ENCODE measurements around the gene PBLD.

PBLD gene

DNA sequence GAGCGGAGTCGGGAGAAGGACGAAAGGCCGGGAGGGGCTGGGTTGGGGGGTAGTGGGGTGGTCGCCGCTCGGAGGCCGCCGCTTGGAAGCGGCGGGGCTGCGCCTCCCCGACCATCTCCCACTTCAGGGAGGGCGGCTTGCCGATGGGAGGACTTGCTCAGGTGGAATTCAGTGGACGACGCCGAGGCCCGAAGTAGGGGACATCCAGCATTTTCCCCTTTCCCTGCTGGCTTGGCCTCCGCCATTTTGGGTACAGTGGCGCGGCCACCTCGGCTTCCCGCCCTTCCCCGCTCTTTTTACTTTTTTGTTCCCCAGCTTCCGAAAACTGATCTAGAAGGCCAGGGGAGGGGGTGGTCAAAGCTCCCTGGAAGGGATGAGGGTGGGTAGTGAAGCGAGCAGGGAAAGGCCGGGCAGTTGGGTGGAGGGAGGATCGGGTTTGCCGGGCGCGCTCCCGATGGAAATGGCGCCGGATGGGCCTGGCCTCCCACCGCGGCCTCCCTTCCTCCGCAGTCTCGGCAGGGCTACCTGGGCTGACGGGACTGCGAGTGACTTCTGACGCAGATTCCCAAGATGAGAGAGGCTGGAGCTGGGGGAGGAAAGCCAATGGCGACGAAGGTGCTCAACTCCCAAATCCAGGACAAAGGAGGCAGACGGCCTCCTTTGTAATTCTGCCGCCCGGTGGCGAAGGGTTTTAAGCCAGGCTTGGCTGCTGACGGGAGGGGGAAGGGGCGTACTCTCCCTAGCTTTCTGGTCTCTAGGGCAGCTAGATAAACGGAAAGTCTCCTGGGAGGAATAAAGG is at the start of gene PBLD:
PBLD (minus strand) TSS at position 670 of the 799 bp plus-strand sequence. CDS start 26,084 bp downstream, outside the sequence.
- DNase-seq (ENCODE audit: low read depth in 3 of 3): peak; percentile 17 to 53 (median 44)

DNA sequence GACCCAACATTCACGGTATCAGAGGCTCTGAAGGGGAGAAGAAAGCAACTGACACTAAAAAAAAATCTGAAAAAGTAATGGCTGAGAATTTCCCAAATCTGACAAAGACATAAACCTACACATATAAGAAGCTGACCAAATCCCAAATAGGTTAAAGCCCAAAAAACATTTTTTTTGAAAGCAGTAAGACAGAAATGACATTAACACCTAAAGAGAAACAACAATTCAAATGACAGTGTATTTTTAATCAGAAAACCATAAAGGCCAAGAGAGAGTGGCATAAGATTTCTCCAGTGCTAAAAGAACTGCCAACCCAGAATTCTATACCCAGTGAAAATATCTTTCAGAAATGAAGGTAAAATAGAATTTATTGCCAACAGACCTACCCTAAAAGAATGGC is 38.9 kb upstream of the PBLD start:
- no peak for DNase-seq (ENCODE audit: low read depth in 3 of 3)

DNA sequence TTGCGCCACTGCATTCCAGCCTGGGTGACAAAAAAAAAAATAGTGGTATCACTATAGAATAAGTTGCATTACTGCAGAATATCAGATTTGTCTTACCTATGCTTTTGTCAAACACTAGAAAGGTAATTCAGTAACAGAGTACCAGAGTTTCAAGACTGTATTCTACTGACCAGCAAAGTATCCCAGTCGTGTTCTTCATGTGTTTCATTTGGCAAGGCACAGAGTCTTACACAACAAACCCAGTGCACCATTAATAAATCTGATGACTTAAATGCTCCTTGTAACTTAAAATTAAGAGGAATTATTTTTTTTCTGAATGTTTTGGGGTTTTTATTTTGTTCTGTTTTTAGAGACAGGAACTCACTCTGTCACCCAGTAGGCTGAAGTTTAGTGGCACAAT is 34.4 kb upstream of the PBLD start:
- no peak for DNase-seq (ENCODE audit: low read depth in 3 of 3)

DNA sequence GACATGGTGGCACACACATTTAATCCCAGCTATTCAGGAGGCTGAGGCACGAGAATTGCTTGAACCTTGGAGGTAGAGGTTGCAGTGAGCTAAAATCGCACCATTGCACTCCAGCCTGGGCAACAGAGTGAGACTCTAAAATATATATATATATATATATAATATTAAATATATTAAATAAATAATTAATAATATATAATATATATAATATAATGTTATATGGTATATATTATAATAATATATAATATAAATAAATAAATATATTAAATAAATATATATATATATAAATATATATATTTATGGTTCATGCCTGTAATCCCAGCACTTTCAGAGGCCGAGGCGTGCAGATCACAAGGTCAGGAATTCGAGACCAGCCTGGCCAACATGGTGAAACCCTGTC is 33.9 kb upstream of the PBLD start:
- DNase-seq (ENCODE audit: low read depth in 3 of 3): no peak

DNA sequence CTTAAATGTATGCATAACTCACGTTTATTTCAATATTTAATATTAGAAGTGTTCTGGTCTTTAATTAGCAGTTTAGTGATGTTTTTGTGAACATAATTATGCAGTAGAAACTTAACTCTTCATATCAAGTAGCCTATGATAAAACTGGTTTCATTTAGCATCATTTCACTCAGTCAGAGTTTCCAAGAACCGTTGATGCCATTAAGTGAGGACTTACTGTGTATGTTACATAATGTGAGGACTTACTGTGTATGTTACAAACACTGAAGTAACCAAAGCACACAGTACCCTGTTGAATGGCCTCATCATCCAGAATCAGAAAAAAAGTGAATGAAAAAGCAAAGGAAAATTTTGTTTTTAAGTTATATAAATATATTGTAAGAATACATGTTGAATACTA is 32.9 kb upstream of the PBLD start:
- DNase-seq (ENCODE audit: low read depth in 3 of 3): no peak

DNA sequence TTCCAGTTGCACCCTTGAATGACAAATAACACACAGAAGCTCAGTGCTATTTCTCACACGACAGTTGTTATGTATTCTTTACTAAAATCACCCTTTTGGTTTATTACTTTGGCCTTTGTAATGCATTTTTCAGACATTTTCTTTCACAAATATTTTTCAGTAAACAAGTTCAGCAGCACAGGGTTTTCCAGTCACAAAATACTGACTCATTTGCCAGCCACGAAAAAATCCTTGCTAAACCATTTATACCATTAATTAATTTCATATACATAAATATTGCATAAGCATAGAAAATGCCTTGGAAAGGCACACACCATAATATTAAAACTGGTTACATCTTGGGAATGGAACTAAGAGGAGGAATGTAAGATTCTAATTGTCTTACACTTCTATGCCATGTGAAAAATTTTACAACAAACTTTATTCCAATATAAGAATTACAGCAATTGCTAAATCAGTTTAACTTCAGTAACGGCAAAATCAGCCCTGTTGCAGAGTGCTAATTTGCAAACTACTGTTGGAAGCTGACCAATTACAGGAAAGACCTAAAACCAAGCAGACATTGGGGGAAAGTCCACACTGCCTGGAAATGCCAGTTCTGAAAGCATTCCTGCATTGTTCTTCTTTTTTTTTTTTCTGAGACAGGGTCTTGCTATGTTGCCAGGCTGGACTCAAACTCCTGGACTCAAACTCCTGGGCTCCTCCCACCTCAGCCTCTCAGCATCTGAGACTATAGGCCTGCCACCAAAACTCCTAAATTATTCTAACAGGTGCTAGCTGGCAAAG is 31.6 kb upstream of the PBLD start:
- no peak for DNase-seq (ENCODE audit: low read depth in 3 of 3)

DNA sequence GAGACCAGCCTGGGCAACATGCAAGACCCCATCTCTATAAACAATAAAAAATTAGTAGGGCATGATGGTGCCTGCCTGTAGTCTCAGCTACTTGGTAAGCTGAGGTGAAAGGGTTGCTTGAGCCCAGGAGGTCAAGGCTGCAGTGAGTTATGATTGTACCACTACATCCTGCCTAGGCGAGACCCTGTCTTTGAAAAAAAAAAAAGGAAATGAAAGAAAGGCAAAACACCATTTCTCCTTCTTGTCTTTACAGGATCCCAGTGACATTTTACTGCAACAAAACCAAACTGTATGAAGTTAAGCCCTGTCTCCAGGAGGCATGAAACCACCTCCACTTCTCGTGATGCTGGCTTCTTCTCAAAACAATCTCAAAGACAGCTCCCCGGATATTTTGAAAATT is 29.9 kb upstream of the PBLD start:
- DNase-seq (ENCODE audit: low read depth in 3 of 3): no peak

DNA sequence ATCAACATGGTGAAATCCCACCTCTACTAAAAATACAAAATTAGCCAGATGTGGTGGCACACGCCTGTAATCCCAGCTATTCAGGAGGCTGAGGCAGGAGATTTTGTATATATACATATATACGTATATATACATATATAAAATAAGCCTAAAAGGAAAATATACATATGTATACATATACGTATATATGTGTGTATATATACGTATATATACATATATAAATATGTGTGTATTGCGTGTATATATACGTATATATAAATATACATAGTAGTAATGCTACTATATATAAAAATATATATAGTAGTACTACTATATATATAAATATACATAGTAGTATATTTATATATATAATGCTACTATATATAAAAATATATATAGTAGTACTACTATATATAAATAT is 26.5 kb upstream of the PBLD start:
- DNase-seq (ENCODE audit: low read depth in 3 of 3): no peak

DNA sequence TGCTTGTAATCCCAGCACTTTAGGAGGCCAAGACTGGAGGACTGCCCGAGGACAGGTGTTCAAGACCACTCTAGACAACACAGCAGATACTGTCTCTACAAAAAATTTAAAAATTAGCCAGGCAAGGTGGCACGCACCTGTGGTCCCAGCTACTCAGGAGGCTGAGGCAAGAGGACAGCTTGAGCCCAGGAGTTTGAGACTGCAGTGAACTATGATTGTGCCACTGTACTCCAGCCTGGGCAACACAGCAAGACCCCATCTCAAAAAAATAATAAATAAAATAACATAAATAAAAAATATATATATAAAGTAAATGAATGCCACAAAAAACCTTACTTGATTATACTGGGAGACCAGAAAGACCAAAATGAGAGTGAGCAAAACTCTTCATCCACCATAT is 20.8 kb upstream of the PBLD start:
- DNase-seq (ENCODE audit: low read depth in 3 of 3): no peak

DNA sequence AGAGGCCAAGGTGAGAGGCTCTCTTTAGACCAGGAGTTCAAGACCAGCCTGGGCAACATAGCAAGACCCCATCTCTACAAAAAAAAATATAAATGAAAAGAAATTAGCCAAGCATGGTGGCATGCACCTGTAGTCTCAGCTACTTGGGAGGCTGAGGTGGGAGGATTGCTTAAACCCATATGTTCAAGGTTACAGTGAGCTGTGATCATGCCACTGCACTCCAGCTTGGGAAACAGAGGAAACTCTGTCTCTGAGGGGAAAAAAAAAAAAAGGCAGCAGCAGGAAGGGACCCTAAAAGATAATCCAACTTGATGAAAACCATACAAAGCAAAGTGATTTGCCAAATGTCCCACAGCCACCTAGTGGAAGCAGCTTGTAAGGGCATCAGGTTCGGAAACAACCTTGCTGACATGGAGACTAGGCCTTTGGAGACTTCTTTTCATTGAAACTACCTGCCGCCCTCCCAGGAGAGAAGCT is 15.6 kb upstream of the PBLD start:
- DNase-seq (ENCODE audit: low read depth in 3 of 3): peak in 2 of 3 donors; percentile 16 to 24

DNA sequence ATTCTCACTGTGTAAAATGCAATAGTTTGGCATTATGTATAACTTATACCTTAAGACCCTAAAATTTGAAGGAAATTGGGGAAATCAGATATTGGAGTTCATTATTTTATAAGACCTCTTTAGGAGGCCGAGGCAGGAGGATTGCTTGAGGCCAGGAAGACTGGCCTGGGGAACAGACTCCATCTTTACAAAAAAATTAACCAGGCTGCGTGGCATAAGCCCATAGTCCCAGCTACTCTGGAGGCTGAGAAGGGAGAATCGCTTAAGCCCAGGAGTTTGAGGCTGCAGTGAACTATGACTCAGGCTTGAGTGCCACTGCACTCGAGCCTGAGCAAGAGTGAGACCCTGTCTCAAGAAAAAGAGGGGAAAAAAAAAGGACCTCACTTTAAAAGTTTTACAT is 14.0 kb upstream of the PBLD start:
- no peak for DNase-seq (ENCODE audit: low read depth in 3 of 3)

DNA sequence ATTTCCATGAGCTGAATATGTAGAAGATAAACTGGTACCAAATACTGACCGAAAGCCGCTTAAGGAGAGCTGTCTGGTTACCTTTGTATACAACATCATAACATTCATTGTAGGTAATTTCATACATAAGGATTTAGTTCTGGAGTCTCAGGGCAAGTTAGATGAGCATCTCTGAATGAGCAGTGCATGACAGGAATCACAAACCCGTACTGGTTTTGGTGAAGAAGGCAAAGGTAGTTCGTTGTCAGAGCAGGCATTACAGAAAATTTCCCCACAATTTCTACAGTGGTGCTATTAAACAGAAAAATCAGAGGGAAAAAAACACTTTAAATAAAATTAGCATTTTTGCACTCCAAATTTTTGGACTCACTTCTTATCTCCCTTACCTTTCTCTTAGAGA is 12.9 kb upstream of the PBLD start:
- DNase-seq (ENCODE audit: low read depth in 3 of 3): no peak

DNA sequence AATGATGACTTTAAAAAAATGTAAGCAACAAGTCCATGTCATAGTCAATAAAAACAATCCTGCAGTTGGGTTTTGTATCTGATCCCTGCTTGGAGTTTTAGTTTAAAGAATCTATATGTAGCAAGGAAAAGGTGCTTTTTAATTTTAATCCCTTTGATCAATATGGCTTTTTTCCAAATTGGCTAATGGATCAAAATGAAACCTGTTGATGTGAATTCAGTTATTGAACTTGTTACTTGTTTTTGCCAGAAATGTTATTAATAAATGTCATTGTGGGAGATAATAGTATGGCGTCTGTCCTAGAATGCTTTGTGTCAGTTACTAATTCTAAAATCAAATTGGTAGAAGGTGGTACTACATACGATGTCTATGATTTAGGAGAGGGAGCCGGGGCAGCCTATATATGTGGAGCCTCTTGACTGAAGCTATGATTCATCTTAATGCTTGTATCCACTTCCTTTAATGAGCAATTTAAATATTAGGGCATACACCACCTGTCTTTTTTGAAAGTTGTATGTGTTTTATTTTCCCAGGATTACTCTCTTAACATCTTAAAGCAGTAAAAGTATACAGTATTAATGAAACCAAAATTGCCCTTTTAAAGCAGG is 10.3 kb upstream of the PBLD start:
- DNase-seq (ENCODE audit: low read depth in 3 of 3): no peak

DNA sequence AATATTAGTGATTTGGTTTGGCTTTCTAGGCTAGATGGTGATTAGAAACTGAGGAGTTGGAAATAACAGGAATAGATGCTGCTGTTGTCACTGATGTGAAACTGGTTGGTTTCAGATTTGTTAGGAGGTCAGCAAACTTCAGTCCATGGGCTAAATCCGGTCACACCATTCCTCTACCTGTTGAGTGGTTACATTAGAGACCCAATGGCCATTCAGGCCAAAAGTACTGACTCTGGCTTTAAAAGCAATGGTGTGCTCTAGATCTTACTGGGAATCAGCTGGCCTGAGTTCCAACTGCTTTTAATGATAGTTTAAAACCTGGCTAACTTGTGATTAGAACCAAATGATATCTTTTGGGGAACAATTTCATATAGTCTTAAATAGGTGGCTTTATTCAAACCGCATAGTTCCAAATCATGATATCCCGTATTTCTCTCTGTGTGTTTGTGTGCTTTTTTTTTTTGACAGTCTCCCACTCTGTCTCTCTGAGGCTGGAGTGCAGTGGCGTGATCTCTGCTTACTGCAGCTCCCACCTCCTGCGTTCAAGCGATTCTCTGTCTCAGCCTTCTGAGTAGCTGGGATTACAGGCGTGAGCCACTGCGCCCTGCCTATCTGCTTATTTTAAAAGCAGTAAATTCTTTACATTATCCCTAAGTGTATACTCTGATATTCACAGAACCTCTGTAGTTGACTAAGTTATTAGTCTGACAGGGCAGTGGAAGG is 7.8 kb upstream of the PBLD start:
- no peak for DNase-seq (ENCODE audit: low read depth in 3 of 3)

DNA sequence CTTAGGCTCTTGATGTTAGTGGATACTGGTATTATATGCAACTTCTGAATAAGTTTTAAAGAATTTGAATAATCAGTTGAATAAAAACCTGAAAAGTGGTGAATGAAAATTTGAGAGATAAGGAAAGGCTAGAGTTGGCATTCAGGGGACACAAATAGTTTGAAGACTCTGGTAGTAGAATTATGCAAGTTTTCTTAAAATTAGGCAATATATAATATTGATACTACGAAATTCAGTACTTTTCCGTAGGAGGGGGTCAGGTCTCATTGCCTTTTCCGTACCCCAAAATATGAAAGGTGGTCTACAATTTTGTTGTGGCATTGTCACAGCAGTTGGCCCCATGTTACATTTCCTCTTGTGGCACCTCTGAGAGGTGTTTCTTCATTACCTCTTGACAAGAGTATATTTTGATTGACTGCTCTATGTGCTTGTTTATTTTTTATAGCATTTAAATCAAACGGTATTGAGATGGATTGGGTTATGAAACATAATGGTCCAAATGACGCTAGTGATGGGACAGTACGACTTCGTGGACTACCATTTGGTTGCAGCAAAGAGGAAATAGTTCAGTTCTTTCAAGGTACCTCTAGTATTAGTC is 4.1 kb upstream of the PBLD start:
- no peak for DNase-seq (ENCODE audit: low read depth in 3 of 3)

DNA sequence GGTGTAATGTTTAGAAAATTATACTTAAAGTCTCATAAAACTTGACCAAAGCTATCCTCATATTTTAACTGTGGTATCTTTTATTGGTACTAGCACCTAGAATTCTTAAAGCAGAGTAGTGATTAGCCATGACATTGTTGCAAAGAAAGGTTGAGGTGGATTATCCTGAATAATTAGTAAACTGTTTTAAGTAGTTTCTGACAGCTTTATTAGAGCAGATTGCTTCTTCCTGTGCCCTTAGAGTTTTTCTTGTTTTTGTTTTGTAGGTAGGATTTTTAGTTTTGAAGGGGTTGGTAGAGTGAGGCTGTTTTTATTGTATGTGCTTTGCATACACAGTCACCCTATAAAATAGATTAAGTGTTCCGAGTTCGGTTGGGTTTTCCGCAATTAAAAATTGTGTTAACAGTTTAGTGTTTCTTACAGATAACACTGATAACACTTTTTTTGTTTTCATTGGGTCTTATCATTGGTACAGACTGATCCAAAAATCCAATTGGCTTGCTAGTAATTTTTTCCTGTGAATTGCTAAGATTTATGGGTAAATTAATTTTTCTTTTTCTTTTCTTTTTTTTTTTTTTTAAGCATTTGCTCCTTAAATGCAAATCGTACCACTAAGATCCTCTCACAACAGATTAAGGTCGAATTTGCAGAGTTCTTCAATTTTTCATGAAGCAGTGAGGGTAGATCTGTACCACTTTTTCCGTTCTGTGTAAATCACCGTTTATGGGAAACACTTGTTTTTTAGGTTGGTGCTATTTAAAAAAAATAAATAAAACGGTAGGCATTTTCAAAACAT is 2.1 kb upstream of the PBLD start:
- no peak for DNase-seq (ENCODE audit: low read depth in 3 of 3)

DNA sequence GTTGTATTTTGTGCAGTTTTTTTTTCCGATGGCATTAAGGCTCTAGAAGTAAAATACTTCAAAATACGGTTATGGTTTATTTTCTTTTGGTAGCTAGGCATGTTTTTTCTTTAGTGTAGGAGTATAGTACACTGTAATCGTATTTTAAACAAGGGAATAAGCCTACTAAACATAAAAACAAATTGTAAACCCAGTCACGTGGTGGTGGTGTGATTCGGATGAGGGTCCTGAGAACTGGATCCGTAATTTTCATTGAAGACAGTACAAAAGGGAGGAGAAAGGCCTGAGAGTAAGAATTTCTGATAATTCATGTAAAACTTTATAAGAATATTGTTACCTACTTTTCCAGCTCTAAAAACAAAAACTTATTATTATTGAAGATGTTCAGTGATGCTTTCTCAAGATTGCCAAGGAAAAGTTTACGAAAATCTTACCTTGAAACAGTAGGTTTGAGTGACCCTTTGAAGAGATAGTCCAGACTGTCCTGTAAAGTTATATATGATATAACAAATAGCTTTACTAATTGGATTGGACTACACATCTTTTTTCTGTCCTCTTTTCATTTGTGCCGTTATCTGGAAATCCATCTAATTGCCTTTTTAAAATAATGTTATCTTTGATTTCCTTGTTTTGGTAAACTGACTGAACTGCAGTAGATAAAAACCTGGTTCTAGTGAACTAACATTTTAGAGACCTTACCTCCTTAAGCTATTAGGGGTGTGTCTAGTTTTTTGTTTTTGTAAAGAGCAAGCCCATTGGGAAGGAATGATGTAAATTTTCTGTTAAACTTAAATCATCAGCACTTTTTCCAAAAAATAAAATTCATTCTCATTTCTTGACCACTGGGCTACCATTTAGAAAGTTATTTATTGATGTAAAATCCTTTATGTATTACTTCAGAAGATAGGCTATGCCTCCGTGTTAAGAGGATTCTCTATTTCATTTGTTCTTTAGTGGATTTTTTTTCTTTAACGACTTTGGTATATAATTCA is 1.0 kb upstream of the PBLD start:
- DNase-seq (ENCODE audit: low read depth in 3 of 3): no peak

DNA sequence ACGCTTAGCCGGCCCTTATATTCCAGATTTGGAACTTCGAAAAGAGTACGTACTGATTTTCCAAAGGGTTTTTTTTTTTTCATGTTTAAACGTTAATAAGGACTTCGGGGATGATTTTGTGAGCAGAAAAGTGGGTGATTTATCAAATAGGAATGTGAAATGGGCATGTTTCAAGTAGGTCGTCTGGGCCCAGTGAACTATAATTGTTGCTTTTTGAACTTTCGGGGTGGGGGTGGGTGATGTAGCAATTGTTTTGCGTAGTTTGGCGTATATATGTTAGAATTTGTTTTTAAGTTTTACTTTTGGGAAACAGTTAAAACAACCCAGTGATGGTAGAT is 299 bp upstream of the PBLD start:
- DNase-seq (ENCODE audit: low read depth in 3 of 3): no peak

DNA sequence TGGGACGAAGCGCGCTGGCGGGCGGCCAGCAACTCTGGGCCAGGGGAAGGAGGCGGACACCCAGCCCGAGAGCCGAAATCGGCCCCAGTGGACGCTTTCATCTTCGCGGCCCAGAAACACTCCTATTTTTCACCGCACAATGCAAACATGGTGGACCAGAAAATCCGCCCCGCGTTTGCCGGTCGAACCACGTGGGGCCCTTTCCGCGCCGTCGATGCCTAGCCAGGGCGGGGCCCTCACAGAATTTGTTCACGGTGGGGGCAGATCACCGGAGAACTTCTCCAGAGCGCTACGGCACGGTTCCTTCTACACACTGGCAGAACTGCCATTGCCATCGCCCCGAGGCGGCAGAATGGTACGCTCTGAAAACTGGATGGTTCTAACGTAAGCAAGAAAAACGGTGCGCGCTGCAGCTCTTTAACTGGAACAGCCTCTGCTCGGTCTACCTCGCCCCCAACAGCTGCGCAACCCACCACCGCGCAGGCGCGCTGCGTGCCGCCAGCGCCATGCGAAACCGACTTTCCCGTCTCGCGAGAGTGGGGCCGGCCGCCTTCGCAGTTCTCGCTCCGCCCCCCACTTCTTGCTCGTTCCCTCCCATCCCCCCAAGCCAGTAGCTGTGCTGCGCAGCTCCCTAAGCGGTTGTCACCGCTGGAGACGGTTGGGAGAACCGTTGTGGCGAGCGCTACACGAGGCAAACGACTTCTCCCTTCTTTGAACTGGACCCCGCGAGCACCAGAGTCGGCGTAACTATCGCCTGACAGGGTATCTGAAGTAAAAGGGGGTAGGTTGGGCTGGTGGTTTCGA is 1.1 kb downstream of the PBLD start, which contains the start of gene HNRNPH3:
HNRNPH3 (plus strand) TSS at position 610 of the 804 bp plus-strand sequence. CDS start 5,158 bp downstream, outside the sequence.
- DNase-seq (ENCODE audit: low read depth in 3 of 3): peak; percentile 97 to 99 (median 98)
